Panc1 (cell line): ENCODE measurements around the gene ISG15. TPM values are rescaled to one million over a fixed set of nuclear protein-coding genes. Genes with fewer than 3 reads are reported as not detected.

Experiments
- ATAC-seq: fragments of 200-7000 bp; cut with Tn5 transposase; 2 replicates; pipeline ENCODE4 v1.9.1; 2020; ENCODE audit warnings: mild to moderate bottlenecking, moderate library complexity
- BruUV-seq: library from RNA; stranded (reverse); fragments of 400-500 nt; replicated peaks from 2 replicates; lab custom pipeline; 2021; lab: Mats Ljungman, UMichigan
- CTCF ChIA-PET: fragments of 300-600 bp; sonication (Branson Sonifier 250); formaldehyde crosslinking; loops from one replicate; lab custom pipeline; 2022; ENCODE audit warnings: antibody characterized with exemption; lab: Charles Lee
- POLR2A ChIA-PET: fragments of 300-600 bp; sonication (Branson Sonifier 250); formaldehyde crosslinking; loops from one replicate; lab custom pipeline; 2022; ENCODE audit warnings: antibody characterized with exemption; lab: Charles Lee
- DNase-seq: peaks from one replicate; pipeline ENCODE4 v3.0.0-alpha.2; 2010; ENCODE audit warnings: low read depth, low spot score
- H3K27ac ChIP-seq: 2 replicates; pipeline ENCODE4 v1.5.1; 2011; ENCODE audit warnings: mild to moderate bottlenecking, low read length, inconsistent platforms
- H3K27me3 ChIP-seq: fragments of 200-500 bp; sonication (Bioruptor generic); 2 replicates; pipeline ENCODE4 v1.6.0; 2014; ENCODE audit warnings: low read length, inconsistent platforms; ENCODE audit not compliant: control insufficient read depth, insufficient read depth
- H3K36me3 ChIP-seq: fragments of 200-500 bp; sonication (Bioruptor generic); 2 replicates; pipeline ENCODE4 v1.5.1; 2014; ENCODE audit warnings: inconsistent platforms, mild to moderate bottlenecking, low read length, moderate library complexity; ENCODE audit not compliant: control insufficient read depth, insufficient read depth
- H3K4me1 ChIP-seq: 2 replicates; pipeline ENCODE4 v1.5.1; 2011; ENCODE audit warnings: inconsistent platforms, mild to moderate bottlenecking, low read length, moderate library complexity; ENCODE audit not compliant: control insufficient read depth, insufficient read depth
- H3K4me3 ChIP-seq, 2 experiments: 2 replicates each; pipeline ENCODE4 v1.5.1; 2011 to 2012; ENCODE audit warnings: low read depth in 2 of 2, low read length in 2 of 2, mild to moderate bottlenecking in 2 of 2, inconsistent platforms in 1 of 2, moderate library complexity in 1 of 2
- H3K9me3 ChIP-seq: fragments of 200-500 bp; sonication (Bioruptor generic); 2 replicates; pipeline ENCODE4 v1.5.1; 2014; ENCODE audit warnings: low read depth, mild to moderate bottlenecking, inconsistent platforms, low read length, moderate library complexity; ENCODE audit not compliant: control insufficient read depth, insufficient read depth
- POLR2AphosphoS5 ChIP-seq: IDR thresholded peaks from 2 replicates; pipeline ENCODE4 v1.6.1; 2012; ENCODE audit warnings: mild to moderate bottlenecking, low read depth, low read length, moderate library complexity
- SIN3A ChIP-seq: IDR thresholded peaks from 2 replicates; pipeline ENCODE4 v1.6.1; 2012; ENCODE audit warnings: low read depth, mild to moderate bottlenecking, low read length, moderate library complexity, borderline replicate concordance; ENCODE audit not compliant: insufficient read depth
- TCF7L2 ChIP-seq: IDR thresholded peaks from 2 replicates; pipeline ENCODE4 v1.6.1; 2011; ENCODE audit warnings: mild to moderate bottlenecking, low read depth, low read length, inconsistent platforms
- in situ Hi-C: cut with HindIII; loops from 2 replicates; pipeline ENCODE4 v1.10.0; 2016; ENCODE audit warnings: low sequenced_read_pairs, low pct_unique_long_range_greater_than_20kb
- intact Hi-C: fragments of 100-400 bp; cut with micrococcal nuclease; formaldehyde crosslinking; loops from one replicate; pipeline ENCODE4 v1.10.0; 2022; ENCODE audit not compliant: unreplicated experiment
- total RNA-seq: library from RNA; stranded (reverse); gene quantifications from one replicate; pipeline ENCODE4 v1.2.1, GENCODE V29; 2021; ENCODE audit not compliant: unreplicated experiment
- TF ChIP-seq, protein P1 (sequence below): fragments of 450-650 bp; IDR thresholded peaks from 2 replicates; pipeline ENCODE4 v1.5.1; 2017; ENCODE audit warnings: mild to moderate bottlenecking
- TF ChIP-seq, protein P2 (sequence below), 2 experiments: IDR thresholded peaks; 2 replicates each; pipeline ENCODE4 v1.6.1; 2011 to 2012; ENCODE audit warnings: low read depth in 2 of 2, control low read depth in 1 of 2, low read length in 1 of 2, mild to moderate bottlenecking in 1 of 2, moderate library complexity in 1 of 2; ENCODE audit not compliant: insufficient read depth in 1 of 2

Gene ISG15
- total RNA-seq, 1 experiment from 2014 or later = 102 TPM

DNA sequence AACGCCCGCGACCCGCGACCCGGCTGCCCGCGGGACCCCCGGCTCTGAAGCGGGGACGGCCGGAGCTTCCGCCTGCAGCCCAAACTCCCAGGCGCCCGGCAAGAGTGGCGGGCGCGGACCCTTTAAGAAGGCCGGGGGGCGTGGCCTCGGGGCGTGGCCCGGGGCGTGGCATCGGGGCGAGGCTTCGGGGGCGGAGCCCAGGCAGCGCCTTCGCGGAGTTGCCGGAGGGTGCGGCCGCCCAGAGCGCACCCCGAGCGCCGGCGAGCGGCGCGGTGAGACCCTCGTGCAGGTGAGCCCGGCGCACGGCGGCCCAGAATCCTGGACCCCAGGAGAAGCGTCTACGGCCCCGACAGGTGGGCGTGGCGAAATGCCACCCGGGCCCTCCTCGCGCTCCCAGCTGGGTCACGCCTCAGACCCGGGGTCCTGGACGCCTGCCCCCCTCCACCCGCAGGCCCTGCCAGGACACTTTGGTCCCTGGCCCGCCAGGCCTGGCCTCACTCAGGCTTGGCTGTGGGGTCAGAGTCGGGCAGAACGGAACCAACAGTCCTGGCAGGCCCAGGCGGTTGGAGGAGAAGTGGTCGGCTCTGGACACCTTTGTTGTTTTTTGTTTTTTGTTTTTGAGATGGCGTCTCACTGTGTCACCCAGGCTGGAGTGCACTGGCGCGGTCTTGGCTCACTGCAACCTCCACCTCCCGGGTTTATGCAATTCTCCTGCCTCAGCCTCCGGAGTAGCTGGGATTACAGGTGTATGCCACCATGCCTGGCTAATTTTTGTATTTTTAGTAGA lies 46.4 kb downstream of the ISG15 start:
- ATAC-seq (peak; percentile 77), DNase-seq (no peak)
- POLR2A ChIA-PET = interaction anchor here (0.5 kb wide), 1 partner anchor 72 kb away, joined by 4 read pairs; no protein-coding TSS in a partner anchor
- in situ Hi-C loops (no loop called here), intact Hi-C loops (loop anchor here (10.0 kb wide), 1 partner anchor 45 kb away; the partner anchor contains the start of gene ISG15)
- no peaks in the 10 kb centered on the region for H3K36me3 ChIP-seq
- no peak overlapping the region for H3K27ac ChIP-seq
- CTCF ChIA-PET = interaction anchor here (0.6 to 1.0 kb wide), 3 partner anchors 41 to 98 kb away, joined by 3 to 4 read pairs (median 3); no protein-coding TSS in a partner anchor
- H3K9me3 ChIP-seq = no peaks in the 10 kb centered on the region
- H3K4me1 ChIP-seq = peaks cover 20% of the 10 kb centered on the region
- peak; percentile 24; the same call in 1 of the 2 replicates for TF ChIP-seq POLR2AphosphoS5
- no peak for TF ChIP-seq SIN3A
- TF ChIP-seq, protein P1, sequence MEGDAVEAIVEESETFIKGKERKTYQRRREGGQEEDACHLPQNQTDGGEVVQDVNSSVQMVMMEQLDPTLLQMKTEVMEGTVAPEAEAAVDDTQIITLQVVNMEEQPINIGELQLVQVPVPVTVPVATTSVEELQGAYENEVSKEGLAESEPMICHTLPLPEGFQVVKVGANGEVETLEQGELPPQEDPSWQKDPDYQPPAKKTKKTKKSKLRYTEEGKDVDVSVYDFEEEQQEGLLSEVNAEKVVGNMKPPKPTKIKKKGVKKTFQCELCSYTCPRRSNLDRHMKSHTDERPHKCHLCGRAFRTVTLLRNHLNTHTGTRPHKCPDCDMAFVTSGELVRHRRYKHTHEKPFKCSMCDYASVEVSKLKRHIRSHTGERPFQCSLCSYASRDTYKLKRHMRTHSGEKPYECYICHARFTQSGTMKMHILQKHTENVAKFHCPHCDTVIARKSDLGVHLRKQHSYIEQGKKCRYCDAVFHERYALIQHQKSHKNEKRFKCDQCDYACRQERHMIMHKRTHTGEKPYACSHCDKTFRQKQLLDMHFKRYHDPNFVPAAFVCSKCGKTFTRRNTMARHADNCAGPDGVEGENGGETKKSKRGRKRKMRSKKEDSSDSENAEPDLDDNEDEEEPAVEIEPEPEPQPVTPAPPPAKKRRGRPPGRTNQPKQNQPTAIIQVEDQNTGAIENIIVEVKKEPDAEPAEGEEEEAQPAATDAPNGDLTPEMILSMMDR = peak; percentile 66
- H3K4me3 ChIP-seq = peak overlapping the region; percentile 57 to 80
- no peaks in the 10 kb centered on the region for H3K27me3 ChIP-seq
- no TSS peak for BruUV-seq

DNA sequence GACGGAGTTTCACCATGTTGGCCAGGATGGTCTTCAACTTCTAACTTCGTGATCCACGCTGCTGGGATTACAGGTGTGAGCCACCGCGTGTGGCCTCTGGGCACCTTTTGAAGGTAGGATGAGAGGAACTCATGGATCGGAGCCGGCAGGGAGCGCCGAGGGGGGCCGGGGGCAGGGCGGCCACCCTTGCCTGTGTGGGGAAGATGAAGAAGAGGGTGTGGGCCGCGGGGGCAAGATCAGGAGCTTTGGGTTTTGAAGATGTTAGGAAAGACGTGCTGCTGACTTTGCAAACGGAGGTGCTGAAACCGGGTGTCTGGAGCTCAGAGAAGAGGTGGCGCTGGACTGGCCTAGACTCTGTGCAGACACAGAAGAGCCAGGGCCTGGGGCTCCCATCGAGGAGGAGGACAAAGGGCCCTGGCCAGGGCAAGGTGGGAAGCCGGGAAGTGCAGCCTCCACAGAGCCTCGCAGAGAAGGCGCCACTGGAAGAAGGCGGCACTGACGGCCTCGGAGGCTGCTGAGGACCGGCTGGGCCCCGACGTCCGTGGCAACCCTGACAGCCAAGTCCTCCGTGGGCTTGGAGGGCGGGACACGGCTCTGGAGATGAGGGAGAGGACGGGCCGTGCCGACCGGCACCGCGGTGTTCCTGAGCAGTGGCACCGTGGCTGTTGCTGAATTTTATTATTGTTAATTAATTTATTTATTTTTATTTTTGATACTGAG lies 47.1 kb downstream of the ISG15 start:
- intact Hi-C loops = loop anchor here (10.0 kb wide), 1 partner anchor 46 kb away; the partner anchor contains the start of gene ISG15
- H3K27me3 ChIP-seq = no peaks in the 10 kb centered on the region

More for the DNA sequence above, 47.1 kb downstream of the ISG15 start:
- Histone ChIP-seq H3K27ac (no peak overlapping the region), H3K9me3 (no peaks in the 10 kb centered on the region), H3K4me3 (peak overlapping the region; percentile 57 to 80), H3K4me1 (peaks cover 20% of the 10 kb centered on the region), H3K36me3 (no peaks in the 10 kb centered on the region)
- TF ChIP-seq SIN3A (no peak), POLR2AphosphoS5 (no peak), TCF7L2 (no peak)
- TF ChIP-seq, protein P1 = no peak
- TF ChIP-seq, protein P2, sequence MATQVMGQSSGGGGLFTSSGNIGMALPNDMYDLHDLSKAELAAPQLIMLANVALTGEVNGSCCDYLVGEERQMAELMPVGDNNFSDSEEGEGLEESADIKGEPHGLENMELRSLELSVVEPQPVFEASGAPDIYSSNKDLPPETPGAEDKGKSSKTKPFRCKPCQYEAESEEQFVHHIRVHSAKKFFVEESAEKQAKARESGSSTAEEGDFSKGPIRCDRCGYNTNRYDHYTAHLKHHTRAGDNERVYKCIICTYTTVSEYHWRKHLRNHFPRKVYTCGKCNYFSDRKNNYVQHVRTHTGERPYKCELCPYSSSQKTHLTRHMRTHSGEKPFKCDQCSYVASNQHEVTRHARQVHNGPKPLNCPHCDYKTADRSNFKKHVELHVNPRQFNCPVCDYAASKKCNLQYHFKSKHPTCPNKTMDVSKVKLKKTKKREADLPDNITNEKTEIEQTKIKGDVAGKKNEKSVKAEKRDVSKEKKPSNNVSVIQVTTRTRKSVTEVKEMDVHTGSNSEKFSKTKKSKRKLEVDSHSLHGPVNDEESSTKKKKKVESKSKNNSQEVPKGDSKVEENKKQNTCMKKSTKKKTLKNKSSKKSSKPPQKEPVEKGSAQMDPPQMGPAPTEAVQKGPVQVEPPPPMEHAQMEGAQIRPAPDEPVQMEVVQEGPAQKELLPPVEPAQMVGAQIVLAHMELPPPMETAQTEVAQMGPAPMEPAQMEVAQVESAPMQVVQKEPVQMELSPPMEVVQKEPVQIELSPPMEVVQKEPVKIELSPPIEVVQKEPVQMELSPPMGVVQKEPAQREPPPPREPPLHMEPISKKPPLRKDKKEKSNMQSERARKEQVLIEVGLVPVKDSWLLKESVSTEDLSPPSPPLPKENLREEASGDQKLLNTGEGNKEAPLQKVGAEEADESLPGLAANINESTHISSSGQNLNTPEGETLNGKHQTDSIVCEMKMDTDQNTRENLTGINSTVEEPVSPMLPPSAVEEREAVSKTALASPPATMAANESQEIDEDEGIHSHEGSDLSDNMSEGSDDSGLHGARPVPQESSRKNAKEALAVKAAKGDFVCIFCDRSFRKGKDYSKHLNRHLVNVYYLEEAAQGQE (IDR thresholded peaks at IDR 0.05; ENCODE audit: insufficient read depth in 1 of 2, low read depth in 2 of 2, low read length in 1 of 2) = no peak
- in situ Hi-C loops = no loop called here
- POLR2A ChIA-PET = no interaction called here
- CTCF ChIA-PET = no interaction called here
- no peak for DNase-seq
- no peak for ATAC-seq
- BruUV-seq = no TSS peak
